ENCODE measurements around the gene UBE2O. TPM values are rescaled to one million over a fixed set of nuclear protein-coding genes. Genes with fewer than 3 reads are reported as not detected.

Gene UBE2O
- total and polyA plus RNA-seq, 11 donors, result 16.0 to 36.1 (median 30.7) TPM

DNA sequence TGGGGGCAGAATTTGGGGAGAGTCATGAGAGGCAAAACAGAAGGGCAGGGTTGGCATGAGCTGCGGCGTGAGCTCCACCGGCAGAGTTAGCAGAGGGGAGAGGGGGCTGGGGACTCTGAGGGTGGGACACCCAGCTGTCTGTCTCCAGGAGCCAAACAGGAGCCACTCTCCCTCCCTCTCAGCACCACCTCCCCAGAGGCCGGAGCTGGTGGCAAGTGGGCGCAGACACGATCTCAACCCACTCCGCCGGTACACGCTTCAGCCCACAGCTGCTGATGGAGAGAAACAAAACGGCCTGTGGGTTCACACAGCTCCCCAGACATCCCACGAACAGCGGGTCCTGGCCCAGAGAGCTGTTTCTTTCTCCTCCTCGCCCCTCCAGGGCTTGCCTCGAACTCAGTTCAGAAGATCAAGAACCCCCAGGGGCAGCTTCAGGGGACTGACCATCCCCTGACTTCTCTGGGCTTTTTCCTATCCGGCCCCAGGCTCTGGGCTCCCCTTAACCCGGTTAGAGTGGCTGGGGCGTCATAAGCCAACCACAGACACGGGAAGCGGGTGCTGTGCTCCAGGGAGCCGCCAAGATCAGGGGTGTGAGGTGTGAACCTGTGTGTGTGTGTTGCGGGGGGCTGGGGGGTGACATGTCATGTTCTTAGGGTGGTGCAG is 40.7 kb upstream of the UBE2O start:
- H3K36me3 ChIP-seq, result peaks cover 0 to 5% (median 0%) of the 10 kb centered on the region in 9 donors
- no peaks in the 10 kb centered on the region for H3K9me3 ChIP-seq
- H3K4me3 ChIP-seq, result peak overlapping the region in 6 of 12 donors; percentile 2 to 47 (median 12)
- intact Hi-C loops (cut with DNase I), result no loop called here
- ATAC-seq (no peak), DNase-seq (no peak)
- H3K4me1 ChIP-seq, result peaks cover 6 to 98% (median 41%) of the 10 kb centered on the region in 12 donors
- WGBS, 4 donors, result 77 to 87% (median 83%) methylated on average over 14 to 21 of the region's 21 CpGs
- TF ChIP-seq, protein P1, sequence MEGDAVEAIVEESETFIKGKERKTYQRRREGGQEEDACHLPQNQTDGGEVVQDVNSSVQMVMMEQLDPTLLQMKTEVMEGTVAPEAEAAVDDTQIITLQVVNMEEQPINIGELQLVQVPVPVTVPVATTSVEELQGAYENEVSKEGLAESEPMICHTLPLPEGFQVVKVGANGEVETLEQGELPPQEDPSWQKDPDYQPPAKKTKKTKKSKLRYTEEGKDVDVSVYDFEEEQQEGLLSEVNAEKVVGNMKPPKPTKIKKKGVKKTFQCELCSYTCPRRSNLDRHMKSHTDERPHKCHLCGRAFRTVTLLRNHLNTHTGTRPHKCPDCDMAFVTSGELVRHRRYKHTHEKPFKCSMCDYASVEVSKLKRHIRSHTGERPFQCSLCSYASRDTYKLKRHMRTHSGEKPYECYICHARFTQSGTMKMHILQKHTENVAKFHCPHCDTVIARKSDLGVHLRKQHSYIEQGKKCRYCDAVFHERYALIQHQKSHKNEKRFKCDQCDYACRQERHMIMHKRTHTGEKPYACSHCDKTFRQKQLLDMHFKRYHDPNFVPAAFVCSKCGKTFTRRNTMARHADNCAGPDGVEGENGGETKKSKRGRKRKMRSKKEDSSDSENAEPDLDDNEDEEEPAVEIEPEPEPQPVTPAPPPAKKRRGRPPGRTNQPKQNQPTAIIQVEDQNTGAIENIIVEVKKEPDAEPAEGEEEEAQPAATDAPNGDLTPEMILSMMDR (IDR thresholded peaks at IDR 0.05), result no peak
- no peak for TF ChIP-seq POLR2A (IDR thresholded peaks at IDR 0.05)
- peak overlapping the region; percentile 62 to 98 (median 78) for H3K27ac ChIP-seq
- no peaks in the 10 kb centered on the region for H3K27me3 ChIP-seq

DNA sequence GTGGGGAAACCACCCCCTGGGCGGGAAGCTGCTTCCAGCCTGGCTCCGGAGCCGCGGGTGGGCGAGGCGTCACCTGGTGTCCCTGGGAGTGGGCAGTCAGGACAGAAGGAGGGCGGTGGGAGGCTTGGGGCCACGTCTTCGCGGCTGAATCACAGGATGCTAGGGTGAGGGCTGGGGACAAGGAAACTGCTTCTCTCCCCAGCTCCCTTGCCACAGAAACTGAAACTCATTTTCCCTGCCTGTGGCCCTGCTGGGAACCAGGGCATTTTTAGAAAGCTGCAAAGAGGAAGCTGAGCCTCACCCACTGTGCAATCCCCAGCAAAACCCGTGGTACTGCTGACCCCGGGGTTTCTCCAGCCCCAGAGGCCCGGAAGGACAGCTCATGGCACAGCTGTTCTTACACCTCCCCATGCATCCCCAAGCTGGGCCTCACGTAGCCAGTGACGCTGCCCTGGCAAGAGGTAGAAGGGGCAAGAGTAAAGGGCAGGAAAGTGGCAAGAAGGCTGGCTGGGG is 40.1 kb upstream of the UBE2O start:
- Histone ChIP-seq H3K36me3 (peaks cover 0 to 5% (median 0%) of the 10 kb centered on the region in 9 donors), H3K27ac (peak overlapping the region; percentile 62 to 98 (median 78)), H3K27me3 (no peaks in the 10 kb centered on the region), H3K4me1 (peaks cover 6 to 97% (median 36%) of the 10 kb centered on the region in 12 donors), H3K9me3 (no peaks in the 10 kb centered on the region), H3K4me3 (peak overlapping the region in 8 of 12 donors; percentile 2 to 47 (median 19))
- intact Hi-C loops (cut with DNase I), result no loop called here
- WGBS, 4 donors, result 30 to 38% (median 32%) methylated on average over 15 of the region's 15 CpGs
- TF ChIP-seq, protein P1 (IDR thresholded peaks at IDR 0.05), result no peak
- TF ChIP-seq POLR2A (IDR thresholded peaks at IDR 0.05), result no peak
- ATAC-seq, result peak; percentile 54 to 68 (median 65)
- DNase-seq, result peak; percentile 62 to 85 (median 83)

DNA sequence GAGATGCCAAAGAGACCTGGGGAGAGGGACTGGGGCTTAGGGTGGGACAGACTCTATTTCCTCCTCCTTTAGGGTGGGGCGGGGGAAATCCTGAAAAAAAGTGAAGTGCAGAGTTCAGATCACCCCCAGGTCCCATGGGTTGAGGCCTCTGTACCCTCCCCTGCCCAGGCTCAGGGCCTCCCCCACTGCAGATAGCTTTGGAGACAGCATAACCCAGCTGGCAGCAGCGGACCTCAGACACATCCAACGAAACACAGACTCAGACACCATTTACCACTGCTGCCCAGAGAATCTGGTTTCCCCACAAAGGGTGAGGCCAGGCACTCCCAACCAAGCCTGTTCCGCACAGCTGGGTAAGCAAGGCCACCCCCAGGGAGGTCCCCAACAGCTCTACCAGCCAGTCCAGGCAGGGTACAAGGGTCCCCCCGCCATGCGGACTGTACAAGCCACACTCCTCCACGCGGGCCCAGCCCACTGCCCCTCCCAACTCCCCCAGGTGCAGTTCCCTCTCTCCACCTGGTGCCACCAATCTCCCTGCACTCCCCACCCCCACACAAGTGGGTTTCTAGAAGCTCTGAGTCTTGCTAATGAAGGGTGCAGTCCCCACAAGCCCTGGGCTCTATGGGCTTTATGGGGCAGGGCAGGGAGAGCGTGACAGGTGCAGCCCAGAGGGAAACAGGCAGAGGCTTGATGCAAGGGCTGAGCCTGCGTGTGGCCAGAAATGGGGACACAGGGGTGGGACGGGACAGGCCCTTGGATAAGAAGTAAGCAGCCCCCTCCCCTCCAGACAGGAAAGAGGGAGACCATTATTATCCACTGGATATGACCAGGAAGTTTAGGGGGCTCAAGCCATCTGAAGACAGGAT is 39.4 kb upstream of the UBE2O start:
- Histone ChIP-seq H3K9me3 (no peaks in the 10 kb centered on the region), H3K27ac (peak overlapping the region; percentile 62 to 98 (median 78)), H3K4me1 (peaks cover 2 to 93% (median 29%) of the 10 kb centered on the region in 12 donors), H3K4me3 (peak overlapping the region in 8 of 12 donors; percentile 2 to 47 (median 19)), H3K36me3 (peaks cover 0 to 7% (median 0%) of the 10 kb centered on the region in 9 donors), H3K27me3 (no peaks in the 10 kb centered on the region)
- WGBS, 4 donors, result 72 to 83% (median 75%) methylated on average over 10 to 11 of the region's 11 CpGs
- intact Hi-C loops (cut with DNase I), result no loop called here
- ATAC-seq, result peak; percentile 5 to 35 (median 6)
- DNase-seq, result no peak
- TF ChIP-seq, protein P1 (IDR thresholded peaks at IDR 0.05), result no peak
- no peak for TF ChIP-seq POLR2A (IDR thresholded peaks at IDR 0.05)
